Activated CD8-positive, alpha-beta memory T cell treated with anti-CD3 and anti-CD28 coated beads, Interleukin-2, amount 50 U/mL, for 24 hours (primary cell): ENCODE data around the gene CHST11.
"Not testable (repeated sequence)": the region's sequence is repeated elsewhere in the genome, so short reads cannot be mapped to it uniquely, and the experiment has no call there.

Experiments
- DNase-seq: peaks from one replicate; pipeline ENCODE4 v3.0.0-alpha.2; 2020; ENCODE audit errors: extremely low read depth

CHST11 gene

DNA sequence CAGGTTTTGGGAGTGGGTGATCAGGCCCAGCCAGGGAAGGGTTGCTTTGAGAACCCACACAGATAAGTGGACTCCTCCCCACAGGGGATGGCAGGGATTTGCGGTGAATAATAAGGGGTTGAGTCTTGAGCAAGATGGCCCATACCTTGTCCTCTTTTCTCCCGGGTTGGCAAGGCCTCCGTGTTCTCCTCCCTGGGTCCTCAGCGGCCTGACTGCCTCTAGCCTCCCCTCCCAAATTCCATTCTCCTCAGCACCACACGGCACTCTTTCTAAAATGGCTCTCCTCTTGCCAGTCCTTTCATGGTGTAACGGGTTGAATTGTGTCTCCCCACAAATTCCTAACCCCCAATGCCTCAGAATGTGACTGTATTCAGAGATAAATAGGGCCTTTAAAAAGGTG is 70.0 kb downstream of the CHST11 start:
- DNase-seq, result no peak

DNA sequence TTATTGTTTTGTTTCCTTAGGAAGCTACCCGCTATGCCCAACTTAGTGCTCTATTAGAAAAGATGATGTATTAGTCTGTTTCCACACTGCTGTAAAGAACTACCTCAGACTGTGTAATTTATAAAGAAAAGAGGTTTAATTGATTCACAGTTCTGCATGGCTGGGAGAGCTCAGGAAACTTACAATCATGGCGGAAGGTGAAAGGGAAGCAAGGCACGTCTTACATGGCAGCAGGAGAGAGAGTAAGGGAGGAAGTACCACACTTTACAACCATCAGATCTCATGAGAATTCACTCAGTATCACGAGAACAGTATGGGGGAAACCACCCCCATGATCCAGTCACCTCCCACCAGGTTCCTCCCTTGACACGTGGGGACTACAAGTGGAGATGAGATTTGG is 70.9 kb downstream of the CHST11 start:
- DNase-seq, result not testable (repeated sequence)

DNA sequence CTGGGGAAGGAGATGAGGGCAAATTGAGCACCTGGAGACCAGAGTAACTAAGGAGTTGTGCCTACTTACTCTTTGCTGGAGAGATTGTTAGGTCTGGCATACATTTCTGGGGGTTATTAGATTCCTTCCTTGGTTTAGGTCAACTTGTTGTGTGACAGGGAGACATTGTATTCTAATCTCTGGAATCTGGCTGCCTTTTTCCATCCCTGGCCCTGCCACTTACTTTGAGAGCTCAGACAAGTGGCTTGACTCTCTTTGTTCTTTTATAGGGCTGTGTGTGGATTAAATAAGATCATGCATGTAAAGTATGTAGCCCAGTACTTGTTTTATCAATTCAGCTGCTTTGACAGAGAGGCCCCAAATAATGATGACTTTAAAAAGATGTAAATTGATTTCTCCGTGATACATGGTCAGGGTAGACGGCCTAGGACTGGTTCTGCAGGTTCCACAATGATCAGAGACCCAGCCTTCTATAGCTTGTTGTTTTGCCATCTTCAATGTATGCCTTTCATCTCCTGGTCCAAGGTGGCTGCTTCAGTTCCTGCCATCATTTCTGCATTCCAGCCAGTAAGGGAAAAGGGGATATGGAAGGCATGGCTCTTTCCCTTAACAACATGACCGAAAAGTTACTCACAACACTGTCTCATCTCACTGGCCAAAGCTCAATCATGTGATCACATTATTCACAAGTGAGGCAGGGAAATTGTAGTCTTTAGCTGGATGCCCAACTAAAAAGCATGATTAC is 72.6 kb downstream of the CHST11 start:
- DNase-seq, result no peak

DNA sequence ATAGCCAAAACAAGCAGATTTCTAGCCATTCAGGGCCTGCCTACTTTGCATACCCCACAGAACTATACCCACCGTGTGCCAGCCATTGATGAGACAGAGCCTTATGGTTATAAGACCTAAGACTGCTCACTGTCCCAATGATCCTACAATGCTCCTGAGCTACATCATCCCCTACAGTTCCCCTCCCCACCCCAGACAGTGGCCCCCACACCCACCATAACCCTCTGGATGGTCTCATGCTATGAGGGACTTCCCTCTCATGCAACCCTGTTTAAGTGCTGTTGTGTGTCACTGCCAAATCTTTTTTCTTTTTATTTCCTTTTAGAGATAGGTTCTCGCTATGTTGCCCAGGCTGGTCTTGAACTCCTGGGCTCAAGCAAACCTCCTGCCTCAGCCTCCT is 75.9 kb downstream of the CHST11 start:
- DNase-seq, result no peak

DNA sequence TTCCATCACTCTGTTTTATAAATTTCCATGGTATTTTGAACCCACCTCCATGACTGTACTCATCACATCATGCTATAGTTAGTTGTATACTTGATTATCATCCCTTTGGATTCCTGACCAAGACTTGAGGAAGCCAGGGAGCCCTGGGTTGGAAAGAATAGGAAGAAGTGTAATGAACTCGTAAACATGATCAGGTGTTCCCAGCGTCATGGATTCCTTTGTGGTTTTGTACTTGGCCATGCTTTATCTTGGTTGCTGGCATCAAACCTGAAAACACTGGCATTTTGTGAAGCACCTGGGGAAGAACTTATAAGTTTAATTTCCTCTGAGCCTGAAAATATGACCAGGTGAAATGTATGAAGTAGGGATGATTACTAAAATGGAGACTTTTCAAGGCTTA is 76.4 kb downstream of the CHST11 start:
- DNase-seq, result no peak

DNA sequence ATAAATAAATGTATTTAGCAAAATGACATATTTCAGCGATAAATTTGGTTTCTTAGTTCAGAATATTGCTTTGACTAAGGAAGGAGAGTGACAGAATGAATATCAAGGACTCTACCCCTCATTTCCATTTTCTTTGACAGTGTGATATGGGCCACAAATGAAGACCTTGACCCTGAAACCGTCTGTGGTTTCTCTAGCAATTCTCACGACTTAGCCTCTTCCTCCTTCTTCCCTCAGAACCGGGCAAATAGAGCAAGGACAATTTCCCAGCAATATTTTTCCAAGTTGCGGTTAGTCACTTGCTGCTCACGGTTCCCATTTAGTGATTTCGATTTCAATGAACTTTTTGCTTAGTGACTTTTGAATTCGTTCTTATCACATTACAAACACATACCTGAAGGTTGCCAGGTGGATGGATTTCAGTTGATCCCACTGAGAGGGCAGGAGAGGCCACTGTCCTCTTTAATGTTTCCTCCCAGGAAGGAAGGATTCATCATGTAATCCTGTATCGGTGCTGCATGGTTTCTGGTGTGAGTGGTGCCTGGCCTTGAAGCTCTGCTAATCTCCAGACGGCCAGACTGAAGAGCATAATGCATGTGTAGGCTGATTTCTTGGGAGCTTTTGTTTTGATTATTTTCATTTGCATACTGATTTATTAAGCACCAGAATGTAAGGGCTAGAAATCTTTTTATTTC is 77.6 kb downstream of the CHST11 start:
- DNase-seq, result no peak

DNA sequence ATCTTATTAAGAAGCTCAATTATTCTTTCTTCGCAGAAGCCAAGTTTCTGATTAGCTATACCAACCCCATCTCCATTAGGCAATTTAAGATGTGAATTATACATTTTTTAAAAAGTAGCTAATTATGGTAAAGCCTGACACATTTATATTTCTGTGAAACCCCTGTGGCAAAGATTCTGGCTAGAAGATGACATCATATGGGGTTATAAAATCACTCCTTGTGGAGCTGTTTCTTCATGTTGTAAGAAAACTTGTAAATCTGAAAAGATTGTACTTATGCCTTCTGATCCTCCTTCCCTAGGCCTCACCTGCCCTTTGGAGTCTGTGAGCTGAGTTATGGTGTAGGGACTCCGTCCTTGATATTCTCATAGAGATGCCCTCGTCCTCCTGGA is 78.1 kb downstream of the CHST11 start:
- DNase-seq, result no peak

DNA sequence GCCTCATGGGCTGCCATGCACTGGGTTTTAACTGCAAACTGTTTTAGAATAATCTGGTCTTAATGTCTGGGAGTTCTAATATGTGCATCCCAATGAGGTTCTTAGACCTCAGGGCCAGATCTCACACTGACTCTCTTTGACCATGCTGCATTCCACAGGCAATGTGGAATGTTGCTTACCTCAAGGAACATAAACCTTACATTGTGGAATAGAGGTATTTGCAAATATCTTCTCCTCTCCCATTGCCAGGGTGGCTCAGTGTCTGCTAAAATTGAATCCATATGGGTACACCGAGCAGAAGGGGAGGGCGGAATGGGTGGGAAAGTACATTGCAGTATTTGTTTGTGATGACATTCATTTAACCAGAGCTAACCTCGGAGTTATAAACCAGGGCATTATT is 78.6 kb downstream of the CHST11 start:
- no peak for DNase-seq

DNA sequence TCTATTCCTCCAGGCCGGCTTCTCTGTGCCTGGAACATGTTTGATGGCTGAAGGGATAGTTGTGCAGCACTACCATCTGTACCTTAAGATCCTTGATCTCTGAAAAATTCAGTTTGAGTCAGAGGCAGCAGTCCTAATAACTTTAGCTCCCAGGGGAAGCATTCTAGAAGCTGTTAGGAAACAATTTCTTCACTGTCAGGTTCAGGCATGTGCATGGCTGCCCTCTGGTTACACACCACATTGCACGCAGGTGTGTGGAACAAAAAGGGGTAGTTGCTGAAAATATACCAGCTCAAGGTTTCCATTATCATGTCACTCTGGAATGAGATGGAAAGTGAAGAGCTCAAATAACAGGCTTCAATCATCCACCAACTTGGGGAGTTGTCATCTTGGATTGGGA is 80.1 kb downstream of the CHST11 start:
- DNase-seq, result no peak

DNA sequence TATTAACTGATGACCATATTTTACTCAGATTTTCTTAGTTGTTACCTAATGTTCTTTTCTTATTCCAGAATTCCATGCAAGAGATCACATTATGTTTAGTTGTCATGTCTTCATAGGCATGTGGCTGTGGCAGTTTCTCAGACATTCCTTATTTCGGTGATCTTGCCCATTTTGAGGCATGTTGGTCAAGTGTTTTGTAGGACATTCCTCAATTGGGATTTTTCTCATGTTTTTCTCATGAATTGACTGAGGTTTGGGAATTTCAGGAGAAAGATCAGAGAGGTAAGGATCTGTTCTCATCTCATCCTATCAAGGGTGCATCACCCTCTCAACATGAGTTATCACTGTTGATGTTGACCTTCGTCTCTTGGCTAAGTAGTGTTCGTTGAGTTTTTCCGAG is 81.3 kb downstream of the CHST11 start:
- DNase-seq, result no peak

DNA sequence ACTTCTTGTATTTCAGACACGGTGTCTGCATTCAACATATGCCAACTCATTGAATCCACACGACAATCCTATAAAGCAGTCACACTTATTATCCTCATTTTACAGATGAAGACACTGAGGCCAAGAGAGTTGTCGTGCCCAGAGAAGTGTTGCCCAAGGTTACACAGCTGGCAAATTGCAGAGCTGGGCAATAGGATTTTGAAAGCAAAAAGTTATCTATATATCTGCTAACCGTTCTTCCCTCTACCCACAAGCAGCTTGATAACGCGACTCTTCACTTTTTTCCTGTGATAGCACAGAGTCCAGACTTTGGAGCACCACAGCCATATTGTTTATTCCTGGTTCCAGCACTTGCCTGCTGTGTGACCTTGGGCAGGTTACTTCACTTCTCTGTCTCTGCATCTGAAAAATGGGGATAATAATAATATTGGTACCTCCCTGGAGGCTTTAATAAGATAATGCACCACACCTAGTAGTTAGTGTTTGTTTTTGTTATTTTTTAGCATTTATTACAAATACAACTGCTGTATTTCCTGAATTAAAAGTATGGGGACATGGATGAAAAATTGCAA is 82.2 kb downstream of the CHST11 start:
- DNase-seq, result no peak

DNA sequence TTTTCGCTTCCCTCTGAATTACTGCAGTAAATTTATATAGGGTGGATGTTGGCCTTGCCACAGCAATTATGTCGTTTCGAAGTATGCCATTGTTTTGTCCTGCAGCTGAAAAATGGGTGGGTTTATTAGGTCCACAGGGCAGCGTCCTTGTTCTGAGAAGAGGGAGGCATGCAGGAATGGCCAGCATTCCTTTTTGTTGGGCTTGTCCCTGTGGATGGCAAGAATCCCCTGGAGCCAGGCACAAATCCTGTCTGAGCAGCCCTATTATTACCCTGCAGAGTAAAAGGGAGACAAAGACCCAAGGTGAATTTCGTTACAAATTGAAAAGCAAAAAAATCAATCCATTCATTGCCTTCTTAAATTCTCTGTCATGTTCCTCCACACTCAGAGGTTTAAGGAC is 88.1 kb downstream of the CHST11 start:
- no peak for DNase-seq

DNA sequence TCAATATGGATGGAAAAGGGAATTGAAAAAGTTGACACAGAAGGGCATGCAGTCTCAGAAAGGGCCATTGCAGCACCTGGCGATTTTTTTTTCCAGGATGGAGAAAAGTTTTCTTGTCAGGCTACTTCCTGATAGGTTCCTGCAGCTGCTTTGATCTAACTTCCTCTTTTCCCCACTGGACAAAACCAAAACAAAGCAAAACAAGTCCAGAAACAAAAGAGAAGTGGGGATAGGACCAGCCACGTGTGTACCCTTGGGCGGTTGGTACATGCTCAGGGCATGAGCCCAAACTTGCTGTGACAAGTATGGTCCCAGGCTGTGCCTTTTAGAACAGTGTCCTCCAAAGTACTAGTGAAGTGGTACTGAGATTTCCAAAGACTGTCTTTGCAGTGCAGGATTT is 89.8 kb downstream of the CHST11 start:
- DNase-seq, result no peak

DNA sequence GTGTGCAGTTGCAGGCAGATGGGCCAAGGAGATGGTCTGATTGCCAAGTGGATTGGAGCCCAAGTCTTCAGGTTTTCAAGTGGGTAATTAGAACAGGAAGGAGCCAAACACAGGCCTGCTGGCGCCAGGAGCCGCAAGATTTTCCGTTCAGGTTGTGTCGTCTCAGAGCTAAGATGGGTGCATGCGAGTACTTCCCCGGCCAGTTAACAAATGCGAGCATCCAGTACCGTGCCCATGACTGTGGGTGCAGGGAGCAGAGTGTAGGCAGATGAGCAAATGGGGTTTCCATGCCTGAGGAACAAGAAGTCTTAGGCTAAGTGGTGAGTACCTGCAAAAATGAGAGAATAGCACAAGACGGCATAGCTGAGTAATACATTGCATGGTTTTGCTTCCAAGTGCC is 90.5 kb downstream of the CHST11 start:
- DNase-seq, result no peak

DNA sequence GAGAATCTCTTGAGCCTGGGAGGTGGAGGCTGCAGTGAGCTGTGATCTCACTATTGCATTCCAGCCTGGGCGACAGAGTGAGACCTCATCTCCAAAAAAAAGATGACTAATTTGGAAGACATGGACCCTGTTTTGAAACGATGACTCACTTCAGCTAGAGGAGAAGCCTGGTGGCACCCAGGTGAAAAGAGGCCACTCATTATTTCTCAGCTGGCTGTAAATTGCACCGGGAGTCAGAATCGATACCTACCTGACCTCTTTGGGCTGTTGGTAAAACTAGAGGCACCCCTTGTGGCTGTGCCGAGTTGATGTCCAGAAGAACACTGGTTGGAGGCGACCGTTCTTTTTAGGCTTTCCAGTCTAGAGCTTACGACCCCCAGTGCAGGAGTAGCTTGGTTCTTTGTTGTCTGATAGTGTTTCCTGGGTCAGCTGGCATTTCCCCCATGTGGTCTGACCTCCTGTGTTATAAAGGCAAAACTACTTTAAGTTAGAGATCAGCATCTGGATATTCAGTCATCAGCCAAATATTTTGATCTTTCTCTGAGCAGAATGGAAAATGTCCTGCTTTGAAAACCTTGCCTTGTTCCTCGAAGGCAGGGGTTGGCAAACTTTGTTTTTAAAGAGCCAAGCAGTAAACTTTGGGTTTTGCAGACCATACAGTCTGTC is 93.2 kb downstream of the CHST11 start:
- DNase-seq, result no peak

DNA sequence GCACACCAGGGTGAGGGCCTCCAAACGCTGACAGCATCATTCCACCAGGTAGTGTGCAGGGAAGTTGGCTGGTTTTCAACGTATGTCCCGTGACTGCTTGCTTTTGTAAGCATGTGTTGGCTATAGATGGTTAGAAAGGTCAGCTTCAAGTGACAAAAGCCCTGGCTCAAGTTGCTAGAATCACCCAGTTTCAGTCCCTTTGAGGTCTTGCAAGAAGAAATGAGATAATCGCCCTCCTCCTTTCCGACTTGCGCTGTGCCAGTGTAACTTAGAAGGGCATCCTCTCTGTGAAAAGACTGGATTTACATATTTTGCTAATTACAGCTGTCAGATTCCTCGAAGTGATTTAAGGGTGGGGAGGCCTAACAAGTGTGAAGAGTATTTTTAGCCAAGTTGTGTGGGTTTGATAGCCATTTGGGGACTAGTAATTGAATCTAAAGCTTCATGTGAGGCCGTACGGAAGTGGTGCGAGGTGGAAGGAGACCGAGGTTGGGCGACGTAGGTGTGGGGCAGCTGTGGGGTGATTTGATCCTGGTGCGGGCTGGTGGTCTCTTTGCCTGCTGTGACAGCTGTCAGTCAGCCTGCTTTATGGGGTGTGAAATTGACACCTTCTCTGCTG is 94.7 kb downstream of the CHST11 start:
- no peak for DNase-seq

DNA sequence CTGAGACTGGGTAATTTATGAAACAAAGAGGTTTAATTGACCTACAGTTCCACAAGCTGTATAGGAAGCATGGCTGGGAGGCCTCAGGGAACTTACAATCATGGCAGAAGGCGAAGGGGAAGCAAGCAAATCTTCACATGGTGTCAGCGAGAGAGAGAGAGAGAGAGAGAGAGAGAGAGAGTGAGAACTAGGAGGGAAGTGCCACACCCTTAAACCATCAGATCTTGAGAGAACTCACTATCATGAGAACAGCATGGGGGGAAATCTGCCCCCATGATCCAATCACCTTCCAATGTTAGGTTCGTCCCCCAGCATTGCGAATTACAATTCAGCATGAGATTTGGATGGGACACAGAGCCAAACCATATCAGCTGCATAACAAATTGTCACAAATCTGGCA is 96.7 kb downstream of the CHST11 start:
- no peak for DNase-seq

DNA sequence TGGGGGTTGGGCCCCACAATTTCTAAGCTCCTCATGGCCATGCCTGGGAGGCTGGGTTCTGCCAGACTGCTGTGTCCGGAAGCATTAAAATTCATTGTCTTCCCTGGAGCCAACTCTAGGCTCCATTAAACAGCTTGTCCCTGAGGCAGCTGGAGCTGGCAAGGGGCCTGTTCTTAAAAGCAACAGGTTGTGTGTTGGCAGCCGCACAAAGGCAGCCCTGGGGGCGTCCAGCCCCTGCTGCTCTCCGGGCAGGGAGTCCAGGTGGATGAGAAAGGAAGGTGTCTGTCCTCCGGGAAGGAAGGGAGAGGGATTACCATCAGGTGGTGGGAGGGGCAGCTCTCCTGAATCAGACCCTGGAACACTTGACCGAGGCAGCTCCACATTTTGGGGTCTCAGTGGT is 98.9 kb downstream of the CHST11 start:
- no peak for DNase-seq

DNA sequence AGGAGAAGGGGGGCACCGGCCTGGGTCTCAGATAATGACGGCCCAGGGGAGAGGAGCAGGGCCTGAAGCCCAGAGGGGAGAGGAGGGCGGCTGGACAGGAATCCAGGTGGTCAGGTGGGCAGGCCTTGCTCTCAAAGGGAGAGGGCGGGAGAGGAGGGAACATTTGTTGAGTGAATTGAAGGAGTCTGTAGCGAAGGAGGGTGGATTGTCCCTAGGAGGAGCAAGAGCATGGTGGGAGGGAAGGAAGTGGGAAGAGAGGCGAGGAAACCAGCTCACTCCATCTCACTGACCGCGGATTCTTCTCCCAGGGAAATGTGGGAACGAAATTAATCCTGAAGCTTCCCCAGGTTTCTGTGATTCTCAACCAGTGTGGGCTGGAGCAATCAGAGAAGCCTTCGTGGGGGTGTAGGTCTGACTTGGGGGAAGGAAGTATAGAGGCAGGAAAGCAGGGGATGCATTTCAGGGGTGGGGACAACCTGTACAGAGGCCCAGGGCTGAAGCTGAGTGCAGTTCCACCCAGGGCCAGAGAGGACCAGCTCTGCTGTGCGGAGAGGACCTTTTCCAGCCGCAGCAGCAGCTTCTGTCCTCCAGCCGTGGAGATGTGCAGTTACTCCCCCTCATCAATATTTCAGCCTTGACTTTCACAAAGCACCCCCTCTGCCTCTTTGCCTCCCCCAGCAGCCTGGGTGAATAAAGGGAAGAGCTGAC is 100.9 kb downstream of the CHST11 start:
- no peak for DNase-seq

DNA sequence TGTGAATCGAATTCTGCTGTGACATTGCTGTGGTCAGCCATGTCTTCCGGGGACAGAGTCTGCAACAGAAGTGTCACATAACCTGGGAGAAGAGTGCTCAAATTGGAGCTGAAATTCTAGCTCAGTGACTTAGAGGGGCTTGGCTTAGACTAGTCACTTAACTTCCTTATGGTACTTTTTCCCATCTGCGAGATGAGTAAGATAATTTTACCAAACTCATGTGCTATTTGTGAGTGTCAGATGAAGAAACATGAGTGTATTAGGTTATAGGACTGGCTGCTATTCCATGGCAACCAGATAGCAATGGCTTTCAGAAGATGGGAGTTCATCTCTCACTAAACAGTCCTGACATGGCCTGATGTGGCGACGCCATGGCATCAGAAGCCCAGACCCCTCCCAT is 104.1 kb downstream of the CHST11 start:
- DNase-seq, result no peak

DNA sequence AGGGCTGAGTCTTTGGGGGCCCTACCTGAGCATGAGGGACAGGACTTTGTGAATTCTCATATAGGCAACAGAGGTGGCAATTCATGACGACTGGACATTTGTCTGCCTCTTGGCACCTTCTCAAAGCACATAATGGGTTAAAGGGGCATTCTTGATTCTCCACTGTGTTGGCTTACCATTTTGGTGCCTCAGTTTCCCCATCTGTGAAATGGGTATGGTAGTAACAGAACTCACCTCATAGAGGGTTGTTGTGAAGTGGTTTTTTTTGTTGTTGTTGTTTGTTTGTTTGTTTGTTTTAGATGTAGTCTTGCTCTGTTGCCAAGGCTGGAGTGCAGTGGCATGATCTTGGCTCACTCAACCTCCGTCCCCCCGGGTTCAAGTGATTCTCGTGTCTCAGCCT is 106.0 kb downstream of the CHST11 start:
- DNase-seq, result no peak

DNA sequence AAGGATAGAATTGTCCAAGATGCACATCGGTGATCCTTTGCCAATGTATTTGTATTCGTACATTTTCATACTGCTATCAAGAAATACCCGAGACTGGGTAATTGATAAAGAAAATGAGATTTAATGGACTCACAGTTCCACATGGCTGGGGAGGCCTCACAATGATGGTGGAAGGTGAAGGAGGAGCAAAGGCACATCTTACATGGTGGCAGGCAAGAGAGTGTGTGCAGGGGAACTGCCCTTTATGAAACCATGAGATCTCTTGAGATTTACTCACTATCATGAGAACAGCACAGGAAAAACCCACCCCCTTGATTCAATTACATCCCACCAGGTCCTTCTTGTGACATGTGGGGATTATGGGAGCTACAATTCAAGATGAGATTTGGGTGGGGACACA is 107.9 kb downstream of the CHST11 start:
- DNase-seq, result not testable (repeated sequence)
